ENCODE measurements around the gene ASB6.

- no peak for TF ChIP-seq CTCF (IDR thresholded peaks at IDR 0.05)
- no peak for TF ChIP-seq POLR2A (IDR thresholded peaks at IDR 0.05; ENCODE audit: low read depth)
Observed at GRCh38 chr9:129640086-129640870, 1.7 kb downstream of the ASB6 start.
